ENCODE data around the gene WDR26.

- TF ChIP-seq ZNF274 (IDR thresholded peaks at IDR 0.05; ENCODE audit: low read depth, low read length) (no peak), SUZ12 (IDR thresholded peaks at IDR 0.05; ENCODE audit: extremely low read depth, insufficient read depth, insufficient read length) (no peak), YY1 (IDR thresholded peaks at IDR 0.05; ENCODE audit: insufficient read depth, insufficient read length) (no peak)
These were observed 610 bp downstream of the WDR26 start for GRCh38 chr1:224433701-224434672.

Data from NT2/D1 (cell line).